Measurements from ENCODE around the gene OOSP4B.
"Not testable (repeated sequence)": the region's sequence is repeated elsewhere in the genome, so short reads cannot be mapped to it uniquely, and the experiment has no call there.

The OOSP4B gene

GRCh38 chr11:60016881-60017280 lies at the start of gene OOSP4B:
OOSP4B (plus strand) TSS chr11:60017181.
- no peak for DNase-seq

GRCh38 chr11:59967677-59968394 lies 49.1 kb upstream of the OOSP4B start:
- no peak for DNase-seq

GRCh38 chr11:59968395-59968783 lies 48.6 kb upstream of the OOSP4B start:
- DNase-seq = no peak

DNA sequence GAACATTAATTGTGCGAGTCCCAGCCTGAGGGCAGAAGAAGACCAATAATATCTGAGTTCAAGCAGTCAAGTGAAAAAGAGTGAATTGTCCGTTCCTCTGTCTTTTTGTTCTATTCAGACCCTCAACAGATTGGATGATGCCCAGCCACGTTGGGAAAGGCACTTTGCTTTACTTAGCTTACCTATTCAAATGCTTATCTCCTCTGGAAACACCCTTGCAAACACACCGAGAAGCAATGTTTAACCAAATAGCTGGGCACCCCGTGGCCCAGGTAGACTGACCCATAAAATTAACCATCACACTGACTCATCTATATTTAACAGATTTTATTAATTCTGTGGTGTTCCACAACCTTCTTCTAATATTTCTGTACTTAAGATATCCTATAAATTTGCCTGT lies 43.9 kb upstream of the OOSP4B start:
- no peak for DNase-seq

DNA sequence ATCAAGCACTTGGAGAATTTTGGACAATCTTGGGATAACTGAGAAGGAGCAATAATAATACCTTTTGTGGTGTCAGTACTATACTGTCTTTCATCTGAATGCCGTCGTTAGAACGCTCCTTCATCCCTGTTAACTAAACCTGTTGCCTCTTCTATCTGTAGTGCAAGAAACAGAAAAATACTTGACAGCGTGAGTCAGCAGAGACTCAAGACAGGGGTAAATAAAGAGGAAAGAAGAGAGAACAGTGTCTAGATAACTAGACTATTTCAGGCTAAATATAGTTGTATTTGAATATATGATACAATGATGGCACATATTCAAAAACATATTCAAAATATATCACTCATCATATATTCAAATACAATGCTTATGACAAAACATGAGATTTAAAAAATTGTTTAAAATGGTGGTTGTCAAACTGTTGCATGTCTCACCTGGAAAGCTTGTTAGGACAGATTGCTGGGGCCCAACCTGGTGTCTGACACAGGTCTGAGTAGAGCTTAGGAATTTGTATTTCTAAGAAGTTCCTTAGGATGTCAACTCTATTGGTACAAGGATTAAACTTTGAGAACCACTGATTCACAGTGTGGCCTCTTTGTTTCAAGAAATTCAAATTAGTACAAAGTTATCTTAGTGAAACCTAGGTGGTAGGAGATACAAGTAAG lies 35.7 kb upstream of the OOSP4B start:
- no peak for DNase-seq

DNA sequence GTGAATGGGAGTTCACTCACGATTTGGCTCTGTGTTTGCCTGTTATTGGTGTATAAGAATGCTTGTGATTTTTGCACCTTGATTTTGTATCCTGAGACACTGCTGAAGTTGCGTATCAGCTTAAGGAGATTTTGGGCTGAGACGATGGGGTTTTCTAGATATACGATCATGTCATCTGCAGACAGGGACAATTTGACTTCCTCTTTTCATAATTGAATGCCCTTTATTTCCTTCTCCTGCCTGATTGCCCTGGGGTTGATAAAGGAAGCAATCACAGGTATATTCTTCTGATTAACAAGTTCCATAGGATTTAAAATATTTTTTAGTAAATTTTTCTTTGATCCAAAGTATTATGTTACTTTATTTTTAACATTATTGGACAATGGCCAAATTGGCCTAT lies 34.9 kb upstream of the OOSP4B start:
- not testable (repeated sequence) for DNase-seq

- DNase-seq = no peak
Measured at GRCh38 chr11:59983212-59983611, 33.8 kb upstream of the OOSP4B start.

DNA sequence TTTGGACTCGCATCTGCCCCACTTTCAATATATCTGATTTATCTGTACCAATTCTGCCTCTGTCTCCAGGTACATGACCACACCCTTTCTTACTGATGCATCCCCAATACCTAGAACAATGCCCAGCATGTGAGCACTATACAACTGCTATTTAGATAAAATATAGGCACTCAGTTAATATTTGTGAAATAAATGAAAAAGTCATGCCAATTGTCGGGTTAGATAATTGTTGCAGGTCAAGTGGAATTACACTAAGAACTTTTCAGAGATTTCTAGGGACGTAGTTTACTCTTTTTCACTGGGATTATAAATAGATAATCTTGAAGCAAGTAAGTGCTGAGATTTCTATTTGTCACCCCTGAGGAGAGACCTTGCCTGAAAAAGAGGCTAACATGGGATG lies 32.6 kb upstream of the OOSP4B start:
- no peak for DNase-seq

DNA sequence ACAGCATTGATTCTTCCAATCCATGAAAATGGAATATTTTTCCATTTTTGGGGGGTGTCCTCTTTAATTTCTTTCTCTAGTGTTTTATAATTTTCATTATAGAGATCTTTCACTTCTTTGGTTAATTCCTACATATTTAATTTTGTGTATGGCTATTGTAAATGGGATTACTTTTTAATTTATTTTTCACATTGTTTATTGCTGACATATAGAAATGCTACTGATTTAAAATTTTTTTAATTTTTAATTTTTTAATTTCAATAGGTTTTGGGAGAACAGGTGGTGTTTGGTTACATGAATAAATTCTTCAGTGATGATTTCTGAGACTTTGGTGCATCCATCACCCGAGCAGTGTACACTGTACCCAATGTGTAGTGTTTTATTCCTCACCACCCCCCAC lies 26.6 kb upstream of the OOSP4B start:
- no peak for DNase-seq

- DNase-seq = no peak
Measured at GRCh38 chr11:59992425-59992824, 24.6 kb upstream of the OOSP4B start.

- no peak for DNase-seq
Measured at GRCh38 chr11:59997800-59998199, 19.2 kb upstream of the OOSP4B start.

DNA sequence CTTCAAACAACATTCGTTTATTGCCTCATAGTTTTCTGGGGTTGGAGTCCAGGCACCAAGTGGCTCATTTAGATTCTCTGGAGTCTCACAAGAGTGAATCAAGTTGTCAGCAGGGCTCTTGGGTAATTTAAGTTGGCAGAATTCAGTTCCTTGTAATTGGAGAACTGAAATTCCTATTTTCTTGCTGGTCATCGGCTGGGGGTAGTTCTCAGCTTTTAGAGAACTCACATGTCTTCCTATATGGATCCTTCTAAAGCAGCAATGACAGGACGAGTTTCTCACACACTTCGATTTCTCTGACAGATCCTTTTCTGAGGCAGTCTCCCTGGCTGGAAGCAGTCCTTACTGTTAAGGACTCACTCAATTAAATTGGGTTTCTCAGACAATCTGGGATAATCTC lies 17.3 kb upstream of the OOSP4B start:
- no peak for DNase-seq

DNA sequence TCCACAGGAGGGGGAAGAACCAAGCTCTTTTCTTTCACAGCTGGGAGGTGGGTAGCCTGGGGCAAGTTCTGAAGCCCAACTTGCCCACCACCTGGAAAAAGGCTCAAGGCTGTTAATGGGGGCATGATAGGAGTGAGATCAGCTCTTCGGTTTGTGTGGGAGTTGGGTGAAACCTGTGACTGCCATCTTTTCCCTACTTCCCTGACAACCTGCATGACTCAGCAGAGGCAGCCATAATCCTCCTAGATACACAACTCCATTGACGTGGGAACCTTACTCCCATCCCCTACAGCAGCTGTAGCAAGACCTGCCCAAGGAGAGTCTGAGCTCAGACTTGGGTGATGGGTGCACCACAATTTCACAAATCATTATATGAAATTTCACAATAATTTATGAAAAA lies 13.3 kb upstream of the OOSP4B start:
- DNase-seq = no peak

GRCh38 chr11:60005360-60005759 lies 11.6 kb upstream of the OOSP4B start:
- no peak for DNase-seq

- DNase-seq = no peak
Measured at GRCh38 chr11:60018058-60018457, 1.1 kb downstream of the OOSP4B start.

- DNase-seq = not testable (repeated sequence)
Measured at GRCh38 chr11:60020376-60020775, 3.4 kb downstream of the OOSP4B start.

GRCh38 chr11:60029015-60029632 lies 12.1 kb downstream of the OOSP4B start:
- DNase-seq = no peak

- DNase-seq = no peak
Measured at GRCh38 chr11:60040109-60040508, 23.1 kb downstream of the OOSP4B start, which contains the start of gene OOSP2. OOSP2 (plus strand) TSS chr11:60040409; CDS start chr11:60040460, 51 bp downstream.

- not testable (repeated sequence) for DNase-seq
Measured at GRCh38 chr11:60050422-60050821, 33.4 kb downstream of the OOSP4B start.

GRCh38 chr11:60050839-60051238 lies 33.9 kb downstream of the OOSP4B start:
- DNase-seq = not testable (repeated sequence)

- no peak for DNase-seq
Measured at GRCh38 chr11:60056349-60056969, 39.5 kb downstream of the OOSP4B start, which contains the start of gene MS4A3. MS4A3 (plus strand) TSS chr11:60056665; CDS start chr11:60061161, 4,496 bp downstream.

DNA sequence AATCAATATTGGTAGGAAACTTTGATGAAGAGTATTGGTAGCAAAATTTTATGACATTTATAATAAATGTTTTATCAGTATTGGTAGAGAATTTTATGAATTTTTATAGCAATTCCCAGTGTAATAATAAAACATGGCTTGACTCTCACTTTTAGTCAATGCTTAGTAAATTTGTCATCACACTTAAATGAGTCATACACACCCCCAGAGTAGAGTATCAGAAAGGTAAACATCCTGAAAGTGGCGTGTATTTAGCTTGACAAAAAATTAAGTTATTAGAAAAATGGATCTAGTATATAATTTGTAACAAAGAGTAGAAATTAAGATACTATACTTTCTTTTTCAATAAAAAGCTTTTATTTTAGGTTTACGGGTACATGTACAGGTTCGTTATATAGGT lies 42.1 kb downstream of the OOSP4B start:
- no peak for DNase-seq

- DNase-seq = no peak
Measured at GRCh38 chr11:60059521-60060240, 42.7 kb downstream of the OOSP4B start.

Measured in cortex of kidney (tissue), 1 donor.